Fibroblast of mammary gland (primary cell): ENCODE results near the gene TP53AIP1.

ENCODE experiments used
- DNase-seq: peaks from one replicate; pipeline ENCODE4 v3.0.0-alpha.2; 2010; ENCODE audit warnings: low read depth
- H3K4me3 ChIP-seq: 2 replicates; pipeline ENCODE4 v1.5.1; 2011; ENCODE audit warnings: low read depth, mild to moderate bottlenecking, low read length, moderate library complexity; ENCODE audit not compliant: control insufficient read depth
- CTCF ChIP-seq: conservative IDR thresholded peaks from 2 replicates; pipeline ENCODE4 v1.5.1; 2011; ENCODE audit warnings: low read depth, low read length, inconsistent platforms; ENCODE audit not compliant: control insufficient read depth, insufficient read depth

The TP53AIP1 gene

GRCh38 chr11:128933481-128934178, 9.0 kb downstream of the TP53AIP1 start:
- no peak overlapping the region for H3K4me3 ChIP-seq
- no peak for DNase-seq

GRCh38 chr11:128931668-128932067, 11.0 kb downstream of the TP53AIP1 start:
- no peak overlapping the region for H3K4me3 ChIP-seq
- DNase-seq, result no peak
- no peak for TF ChIP-seq CTCF

More at GRCh38 chr11:128933481-128934178, 9.0 kb downstream of the TP53AIP1 start:
- no peak for TF ChIP-seq CTCF

GRCh38 chr11:128931066-128931465, 11.6 kb downstream of the TP53AIP1 start:
- no peak overlapping the region for H3K4me3 ChIP-seq
- no peak for DNase-seq
- no peak for TF ChIP-seq CTCF

- H3K4me3 ChIP-seq, result no peak overlapping the region
- TF ChIP-seq CTCF, result no peak
- DNase-seq, result peak; percentile 35
Measured at GRCh38 chr11:128929991-128930390, 12.7 kb downstream of the TP53AIP1 start.

GRCh38 chr11:128929468-128929867, 13.2 kb downstream of the TP53AIP1 start:
- TF ChIP-seq CTCF, result no peak
- no peak overlapping the region for H3K4me3 ChIP-seq
- DNase-seq, result no peak

GRCh38 chr11:128928400-128928799, 14.3 kb downstream of the TP53AIP1 start:
- no peak for TF ChIP-seq CTCF
- no peak for DNase-seq

More at GRCh38 chr11:128928400-128928799, 14.3 kb downstream of the TP53AIP1 start:
- H3K4me3 ChIP-seq, result no peak overlapping the region
